GM23338 (cell line): ENCODE data around the gene SETDB1. TPM values are rescaled to one million over a fixed set of nuclear protein-coding genes. Genes with fewer than 3 reads are reported as not detected.

Source experiments
- ATAC-seq: fragments of 200-7000 bp; cut with Tn5 transposase; 3 replicates; pipeline ENCODE4 v1.9.1; 2020
- DNase-seq: peaks from one replicate; pipeline ENCODE4 v3.0.0-alpha.2; 2015; ENCODE audit warnings: low spot score
- H2AFZ ChIP-seq: fragments of 200-600 bp; sonication (generic); 2 replicates; pipeline ENCODE4 v1.8.0; 2016; ENCODE audit warnings: antibody characterized with exemption, mild to moderate bottlenecking, moderate library complexity
- H3F3A ChIP-seq: fragments of 200-600 bp; sonication (generic); replicated peaks from 2 replicates; pipeline ENCODE4 v1.8.0; 2017; ENCODE audit warnings: antibody characterized with exemption, mixed run types, low read depth
- H3K27ac ChIP-seq: fragments of 200-600 bp; sonication (generic); 2 replicates; pipeline ENCODE4 v1.6.1; 2016; ENCODE audit warnings: low read depth
- H3K27me3 ChIP-seq: fragments of 200-600 bp; sonication (generic); 2 replicates; pipeline ENCODE4 v1.8.0; 2016; ENCODE audit warnings: mild to moderate bottlenecking, mixed run types, moderate library complexity; ENCODE audit not compliant: insufficient read depth
- H3K36me3 ChIP-seq: fragments of 200-600 bp; sonication (generic); 2 replicates; pipeline ENCODE4 v1.8.0; 2016; ENCODE audit warnings: mild to moderate bottlenecking; ENCODE audit not compliant: insufficient read depth
- H3K4me1 ChIP-seq: fragments of 200-600 bp; sonication (generic); 2 replicates; pipeline ENCODE4 v1.8.0; 2016; ENCODE audit warnings: mild to moderate bottlenecking, moderate library complexity; ENCODE audit not compliant: insufficient read depth
- H3K4me2 ChIP-seq: fragments of 200-600 bp; sonication (generic); 2 replicates; pipeline ENCODE4 v1.7.1; 2017; ENCODE audit warnings: mixed run types
- H3K4me3 ChIP-seq: fragments of 200-600 bp; sonication (generic); 2 replicates; pipeline ENCODE4 v1.6.1; 2016; ENCODE audit warnings: mixed run types
- H3K79me2 ChIP-seq: fragments of 200-600 bp; sonication (generic); replicated peaks from 2 replicates; pipeline ENCODE4 v1.8.0; 2017; ENCODE audit warnings: mild to moderate bottlenecking; ENCODE audit not compliant: insufficient read depth
- H3K9me2 ChIP-seq: fragments of 200-600 bp; sonication (generic); 2 replicates; pipeline ENCODE4 v1.8.0; 2017; ENCODE audit not compliant: insufficient read depth
- H4K20me1 ChIP-seq: fragments of 200-600 bp; sonication (generic); replicated peaks from 2 replicates; pipeline ENCODE4 v1.8.0; 2017; ENCODE audit warnings: mild to moderate bottlenecking; ENCODE audit not compliant: insufficient read depth
- H3K27ac Mint-ChIP-seq: 2 replicates; pipeline ENCODE4 v1.8.0; 2020; ENCODE audit warnings: inconsistent platforms, mild to moderate bottlenecking, moderate library complexity, mixed read lengths
- H3K27me3 Mint-ChIP-seq: 3 replicates; pipeline ENCODE4 v1.8.0; 2022; ENCODE audit warnings: low read depth, mild to moderate bottlenecking, moderate library complexity, mixed read lengths, inconsistent platforms; ENCODE audit not compliant: insufficient read depth, poor library complexity
- H3K36me3 Mint-ChIP-seq: 3 replicates; pipeline ENCODE4 v1.8.0; 2021; ENCODE audit warnings: low read depth, mild to moderate bottlenecking, inconsistent platforms, moderate library complexity, mixed read lengths
- H3K4me1 Mint-ChIP-seq: 3 replicates; pipeline ENCODE4 v1.8.0; 2020; ENCODE audit warnings: mild to moderate bottlenecking, inconsistent platforms, mixed read lengths
- H3K4me3 Mint-ChIP-seq: 3 replicates; pipeline ENCODE4 v1.8.0; 2021; ENCODE audit warnings: moderate library complexity, mild to moderate bottlenecking, inconsistent platforms, mixed read lengths
- H3K9me3 Mint-ChIP-seq: 3 replicates; pipeline ENCODE4 v1.8.0; 2020; ENCODE audit warnings: moderate library complexity, mild to moderate bottlenecking, inconsistent platforms, mixed read lengths
- CREB1 ChIP-seq: fragments of 250-450 bp; sonication (Bioruptor Pico); IDR thresholded peaks from 2 replicates; pipeline ENCODE4 v1.5.0; 2020; ENCODE audit warnings: low read depth, mild to moderate bottlenecking, moderate library complexity
- ETS1 ChIP-seq: IDR thresholded peaks from 2 replicates; pipeline ENCODE4 v1.6.1; 2016; ENCODE audit warnings: antibody characterized with exemption
- EZH2 ChIP-seq: fragments of 200-600 bp; sonication (generic); IDR thresholded peaks from one replicate; pipeline ENCODE4 v1.8.0; 2017; ENCODE audit warnings: antibody characterized with exemption, mild to moderate bottlenecking, low read depth; ENCODE audit not compliant: unreplicated experiment
- EZH2phosphoT487 ChIP-seq: fragments of 200-600 bp; sonication (generic); IDR thresholded peaks from one replicate; pipeline ENCODE4 v1.8.1; 2018; ENCODE audit warnings: antibody characterized with exemption; ENCODE audit not compliant: unreplicated experiment
- JUNB ChIP-seq: IDR thresholded peaks from one replicate; pipeline ENCODE4 v1.6.1; 2016; ENCODE audit warnings: antibody characterized with exemption; ENCODE audit not compliant: unreplicated experiment
- NANOG ChIP-seq: IDR thresholded peaks from 2 replicates; pipeline ENCODE4 v1.6.1; 2016; ENCODE audit warnings: antibody characterized with exemption, borderline replicate concordance
- POLR2AphosphoS5 ChIP-seq: IDR thresholded peaks from 2 replicates; pipeline ENCODE4 v1.6.1; 2016; ENCODE audit warnings: antibody characterized with exemption, low read depth
- STAT1 ChIP-seq: IDR thresholded peaks from one replicate; pipeline ENCODE4 v1.6.1; 2016; ENCODE audit warnings: antibody characterized with exemption; ENCODE audit not compliant: unreplicated experiment
- ZNF114 ChIP-seq: fragments of 250-450 bp; sonication (Bioruptor Pico); IDR thresholded peaks from 2 replicates; pipeline ENCODE4 v1.5.0; 2020; ENCODE audit warnings: mild to moderate bottlenecking, moderate library complexity
- ZNF331 ChIP-seq: fragments of 250-450 bp; sonication (Bioruptor Pico); IDR thresholded peaks from 2 replicates; pipeline ENCODE4 v1.5.0; 2020; ENCODE audit warnings: low read depth, mild to moderate bottlenecking, moderate library complexity
- ZNF462 ChIP-seq: fragments of 250-450 bp; sonication (Bioruptor Pico); IDR thresholded peaks from 2 replicates; pipeline ENCODE4 v1.5.0; 2020; ENCODE audit warnings: mild to moderate bottlenecking, moderate library complexity
- polyA plus RNA-seq: library from polyadenylated mRNA; unstranded; fragments of >200 nt; fragmentation: Nextera tagmentation; extraction: Ambion mirVana; gene quantifications from 2 replicates; pipeline ENCODE4 v1.2.1, GENCODE V29; 2016
- total RNA-seq: library from RNA; depleted of rRNA; stranded (reverse); fragments of >200 nt; shearing (Covaris generic); gene quantifications from 2 replicates; pipeline ENCODE4 v1.2.3, GENCODE V29; 2014
- TF ChIP-seq, protein P1 (sequence below): IDR thresholded peaks from one replicate; pipeline ENCODE4 v1.6.1; 2018; ENCODE audit warnings: antibody characterized with exemption; ENCODE audit not compliant: unreplicated experiment
- TF ChIP-seq, protein P2 (sequence below), 2 experiments: fragments of 200-600 bp in 1 of 2; sonication (generic) in 1 of 2; conservative IDR thresholded peaks; 2 replicates each; pipeline versions ENCODE4 v1.5.1 to v1.6.1; 2016 to 2017; ENCODE audit warnings: antibody characterized with exemption in 2 of 2, low read depth in 2 of 2, mild to moderate bottlenecking in 2 of 2, moderate library complexity in 1 of 2

SETDB1 gene
- total and polyA plus RNA-seq, 2 experiments from 2014 or later, result 16.9 to 47.4 TPM

GRCh38 chr1:150964164-150964489 lies 38.0 kb downstream of the SETDB1 start (continued):
- TF ChIP-seq ZNF462, result no peak

GRCh38 chr1:150965605-150966004 lies 39.4 kb downstream of the SETDB1 start:
- peaks cover 14% of the 10 kb centered on the region for H3K4me1 Mint-ChIP-seq
- peaks cover 23% of the 10 kb centered on the region for H3K79me2 ChIP-seq
- DNase-seq (no peak), ATAC-seq (no peak)
- no peak overlapping the region for H3K4me3 ChIP-seq
- H3K27me3 ChIP-seq, result no peaks in the 10 kb centered on the region
- H3K4me3 Mint-ChIP-seq, result no peak overlapping the region
- H3K9me3 Mint-ChIP-seq, result no peaks in the 10 kb centered on the region; the same call in 2 of the 3 replicates
- H3K27ac Mint-ChIP-seq, result no peak overlapping the region
- peaks cover 51% of the 10 kb centered on the region for H3K36me3 ChIP-seq
- H3K36me3 Mint-ChIP-seq, result peaks cover 86% of the 10 kb centered on the region
- H3F3A ChIP-seq, result peaks cover 34% of the 10 kb centered on the region
- peaks cover 7% of the 10 kb centered on the region for H3K4me1 ChIP-seq
- no peak overlapping the region for H3K27ac ChIP-seq
- H4K20me1 ChIP-seq, result peaks cover 26% of the 10 kb centered on the region
- no peak overlapping the region for H3K4me2 ChIP-seq
- peaks cover 15% of the 10 kb centered on the region for H3K27me3 Mint-ChIP-seq
- H2AFZ ChIP-seq, result no peak overlapping the region
- no peaks in the 10 kb centered on the region for H3K9me2 ChIP-seq
- TF ChIP-seq ETS1 (no peak), ZNF331 (CRISPR knock-in tag) (no peak), EZH2 (no peak), POLR2AphosphoS5 (no peak), JUNB (no peak), EZH2phosphoT487 (no peak), CREB1 (CRISPR knock-in tag) (no peak), STAT1 (no peak), ZNF114 (no peak), NANOG (no peak)
- TF ChIP-seq, protein P1, sequence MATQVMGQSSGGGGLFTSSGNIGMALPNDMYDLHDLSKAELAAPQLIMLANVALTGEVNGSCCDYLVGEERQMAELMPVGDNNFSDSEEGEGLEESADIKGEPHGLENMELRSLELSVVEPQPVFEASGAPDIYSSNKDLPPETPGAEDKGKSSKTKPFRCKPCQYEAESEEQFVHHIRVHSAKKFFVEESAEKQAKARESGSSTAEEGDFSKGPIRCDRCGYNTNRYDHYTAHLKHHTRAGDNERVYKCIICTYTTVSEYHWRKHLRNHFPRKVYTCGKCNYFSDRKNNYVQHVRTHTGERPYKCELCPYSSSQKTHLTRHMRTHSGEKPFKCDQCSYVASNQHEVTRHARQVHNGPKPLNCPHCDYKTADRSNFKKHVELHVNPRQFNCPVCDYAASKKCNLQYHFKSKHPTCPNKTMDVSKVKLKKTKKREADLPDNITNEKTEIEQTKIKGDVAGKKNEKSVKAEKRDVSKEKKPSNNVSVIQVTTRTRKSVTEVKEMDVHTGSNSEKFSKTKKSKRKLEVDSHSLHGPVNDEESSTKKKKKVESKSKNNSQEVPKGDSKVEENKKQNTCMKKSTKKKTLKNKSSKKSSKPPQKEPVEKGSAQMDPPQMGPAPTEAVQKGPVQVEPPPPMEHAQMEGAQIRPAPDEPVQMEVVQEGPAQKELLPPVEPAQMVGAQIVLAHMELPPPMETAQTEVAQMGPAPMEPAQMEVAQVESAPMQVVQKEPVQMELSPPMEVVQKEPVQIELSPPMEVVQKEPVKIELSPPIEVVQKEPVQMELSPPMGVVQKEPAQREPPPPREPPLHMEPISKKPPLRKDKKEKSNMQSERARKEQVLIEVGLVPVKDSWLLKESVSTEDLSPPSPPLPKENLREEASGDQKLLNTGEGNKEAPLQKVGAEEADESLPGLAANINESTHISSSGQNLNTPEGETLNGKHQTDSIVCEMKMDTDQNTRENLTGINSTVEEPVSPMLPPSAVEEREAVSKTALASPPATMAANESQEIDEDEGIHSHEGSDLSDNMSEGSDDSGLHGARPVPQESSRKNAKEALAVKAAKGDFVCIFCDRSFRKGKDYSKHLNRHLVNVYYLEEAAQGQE, result no peak
- TF ChIP-seq, protein P2, sequence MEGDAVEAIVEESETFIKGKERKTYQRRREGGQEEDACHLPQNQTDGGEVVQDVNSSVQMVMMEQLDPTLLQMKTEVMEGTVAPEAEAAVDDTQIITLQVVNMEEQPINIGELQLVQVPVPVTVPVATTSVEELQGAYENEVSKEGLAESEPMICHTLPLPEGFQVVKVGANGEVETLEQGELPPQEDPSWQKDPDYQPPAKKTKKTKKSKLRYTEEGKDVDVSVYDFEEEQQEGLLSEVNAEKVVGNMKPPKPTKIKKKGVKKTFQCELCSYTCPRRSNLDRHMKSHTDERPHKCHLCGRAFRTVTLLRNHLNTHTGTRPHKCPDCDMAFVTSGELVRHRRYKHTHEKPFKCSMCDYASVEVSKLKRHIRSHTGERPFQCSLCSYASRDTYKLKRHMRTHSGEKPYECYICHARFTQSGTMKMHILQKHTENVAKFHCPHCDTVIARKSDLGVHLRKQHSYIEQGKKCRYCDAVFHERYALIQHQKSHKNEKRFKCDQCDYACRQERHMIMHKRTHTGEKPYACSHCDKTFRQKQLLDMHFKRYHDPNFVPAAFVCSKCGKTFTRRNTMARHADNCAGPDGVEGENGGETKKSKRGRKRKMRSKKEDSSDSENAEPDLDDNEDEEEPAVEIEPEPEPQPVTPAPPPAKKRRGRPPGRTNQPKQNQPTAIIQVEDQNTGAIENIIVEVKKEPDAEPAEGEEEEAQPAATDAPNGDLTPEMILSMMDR (conservative IDR thresholded peaks at IDR 0.05; ENCODE audit: low read depth in 2 of 2), result no peak
